Testis (tissue), 2 donors: ENCODE data around the gene SDK2.

Experiments
- POLR2A ChIP-seq: fragments of 450-650 bp; IDR thresholded peaks from one replicate; pipeline ENCODE4 v1.6.1; 2017; ENCODE audit warnings: antibody characterized with exemption, mild to moderate bottlenecking, moderate library complexity
- TF ChIP-seq, protein P1 (sequence below), 3 experiments: fragments of 450-650 bp in 2 of 3; fragments of 200-600 bp in 1 of 3; sonication (generic) in 1 of 3; IDR thresholded peaks; one replicate each; pipeline ENCODE4 v1.5.1; 2016 to 2019; ENCODE audit warnings: antibody characterized with exemption in 3 of 3, mild to moderate bottlenecking in 2 of 3, moderate library complexity in 1 of 3

GRCh38 chr17:73401911-73402310 lies 242.3 kb downstream of the SDK2 start:
- TF ChIP-seq, protein P1, sequence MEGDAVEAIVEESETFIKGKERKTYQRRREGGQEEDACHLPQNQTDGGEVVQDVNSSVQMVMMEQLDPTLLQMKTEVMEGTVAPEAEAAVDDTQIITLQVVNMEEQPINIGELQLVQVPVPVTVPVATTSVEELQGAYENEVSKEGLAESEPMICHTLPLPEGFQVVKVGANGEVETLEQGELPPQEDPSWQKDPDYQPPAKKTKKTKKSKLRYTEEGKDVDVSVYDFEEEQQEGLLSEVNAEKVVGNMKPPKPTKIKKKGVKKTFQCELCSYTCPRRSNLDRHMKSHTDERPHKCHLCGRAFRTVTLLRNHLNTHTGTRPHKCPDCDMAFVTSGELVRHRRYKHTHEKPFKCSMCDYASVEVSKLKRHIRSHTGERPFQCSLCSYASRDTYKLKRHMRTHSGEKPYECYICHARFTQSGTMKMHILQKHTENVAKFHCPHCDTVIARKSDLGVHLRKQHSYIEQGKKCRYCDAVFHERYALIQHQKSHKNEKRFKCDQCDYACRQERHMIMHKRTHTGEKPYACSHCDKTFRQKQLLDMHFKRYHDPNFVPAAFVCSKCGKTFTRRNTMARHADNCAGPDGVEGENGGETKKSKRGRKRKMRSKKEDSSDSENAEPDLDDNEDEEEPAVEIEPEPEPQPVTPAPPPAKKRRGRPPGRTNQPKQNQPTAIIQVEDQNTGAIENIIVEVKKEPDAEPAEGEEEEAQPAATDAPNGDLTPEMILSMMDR (IDR thresholded peaks at IDR 0.05): no peak
- no peak for TF ChIP-seq POLR2A
